WERI-Rb-1 (cell line): ENCODE results near the gene RASSF3.

Experiments used
- DNase-seq: peaks from one replicate; pipeline ENCODE4 v3.0.0-alpha.2; 2020
- H3K27ac ChIP-seq: fragments of 250-450 bp; sonication (Bioruptor Pico); 2 replicates; pipeline ENCODE4 v1.5.1; 2020; ENCODE audit warnings: mild to moderate bottlenecking, moderate library complexity
- H3K27me3 ChIP-seq: fragments of 250-450 bp; sonication (Bioruptor Pico); 2 replicates; pipeline ENCODE4 v1.5.1; 2021; ENCODE audit warnings: mild to moderate bottlenecking, low read depth, moderate library complexity; ENCODE audit not compliant: insufficient read depth, severe bottlenecking
- H3K36me3 ChIP-seq: fragments of 250-450 bp; sonication (Bioruptor Pico); 2 replicates; pipeline ENCODE4 v1.5.1; 2020; ENCODE audit warnings: mild to moderate bottlenecking, moderate library complexity
- H3K4me3 ChIP-seq: 2 replicates; pipeline ENCODE4 v1.5.1; 2011; ENCODE audit warnings: low read depth, mild to moderate bottlenecking, control low read depth, low read length
- H3K9me3 ChIP-seq: fragments of 250-450 bp; sonication (Bioruptor Pico); 2 replicates; pipeline ENCODE4 v1.5.1; 2021; ENCODE audit warnings: mild to moderate bottlenecking, moderate library complexity; ENCODE audit not compliant: severe bottlenecking
- CTCF ChIP-seq: IDR thresholded peaks from 2 replicates; pipeline ENCODE4 v1.5.1; 2011; ENCODE audit warnings: low read depth, mild to moderate bottlenecking, control low read depth, inconsistent platforms, low read length

RASSF3 gene

GRCh38 chr12:64670919-64671639 is 60.8 kb downstream of the RASSF3 start:
- no peak overlapping the region for H3K4me3 ChIP-seq
- DNase-seq: no peak
- no peaks in the 10 kb centered on the region for H3K27me3 ChIP-seq
- no peaks in the 10 kb centered on the region for H3K36me3 ChIP-seq
- H3K9me3 ChIP-seq: no peaks in the 10 kb centered on the region
- no peak overlapping the region for H3K27ac ChIP-seq
- TF ChIP-seq CTCF: no peak

GRCh38 chr12:64671681-64672080 is 61.4 kb downstream of the RASSF3 start:
- TF ChIP-seq CTCF: no peak
- no peak overlapping the region for H3K4me3 ChIP-seq
- no peaks in the 10 kb centered on the region for H3K36me3 ChIP-seq
- H3K27me3 ChIP-seq: no peaks in the 10 kb centered on the region
- H3K9me3 ChIP-seq: no peaks in the 10 kb centered on the region
- no peak for DNase-seq
- no peak overlapping the region for H3K27ac ChIP-seq

GRCh38 chr12:64672925-64673409 is 62.7 kb downstream of the RASSF3 start:
- Histone ChIP-seq H3K27me3 (no peaks in the 10 kb centered on the region), H3K27ac (no peak overlapping the region), H3K36me3 (no peaks in the 10 kb centered on the region), H3K4me3 (no peak overlapping the region), H3K9me3 (no peaks in the 10 kb centered on the region)
- DNase-seq: no peak
- TF ChIP-seq CTCF: no peak

GRCh38 chr12:64673490-64674169 is 63.3 kb downstream of the RASSF3 start:
- H3K27ac ChIP-seq: no peak overlapping the region
- no peaks in the 10 kb centered on the region for H3K36me3 ChIP-seq
- H3K27me3 ChIP-seq: no peaks in the 10 kb centered on the region
- TF ChIP-seq CTCF: no peak
- H3K4me3 ChIP-seq: no peak overlapping the region
- no peaks in the 10 kb centered on the region for H3K9me3 ChIP-seq
- DNase-seq: no peak

GRCh38 chr12:64674367-64674922 is 64.2 kb downstream of the RASSF3 start:
- no peaks in the 10 kb centered on the region for H3K9me3 ChIP-seq
- H3K4me3 ChIP-seq: no peak overlapping the region
- no peak for TF ChIP-seq CTCF
- no peaks in the 10 kb centered on the region for H3K27me3 ChIP-seq
- H3K36me3 ChIP-seq: no peaks in the 10 kb centered on the region
- no peak for DNase-seq
- no peak overlapping the region for H3K27ac ChIP-seq
